Retina (tissue), 1 donor: ENCODE results near the gene BAIAP2.

Source experiments
- DNase-seq: peaks from one replicate; pipeline ENCODE4 v3.0.0-alpha.2; 2016

The BAIAP2 gene

DNA sequence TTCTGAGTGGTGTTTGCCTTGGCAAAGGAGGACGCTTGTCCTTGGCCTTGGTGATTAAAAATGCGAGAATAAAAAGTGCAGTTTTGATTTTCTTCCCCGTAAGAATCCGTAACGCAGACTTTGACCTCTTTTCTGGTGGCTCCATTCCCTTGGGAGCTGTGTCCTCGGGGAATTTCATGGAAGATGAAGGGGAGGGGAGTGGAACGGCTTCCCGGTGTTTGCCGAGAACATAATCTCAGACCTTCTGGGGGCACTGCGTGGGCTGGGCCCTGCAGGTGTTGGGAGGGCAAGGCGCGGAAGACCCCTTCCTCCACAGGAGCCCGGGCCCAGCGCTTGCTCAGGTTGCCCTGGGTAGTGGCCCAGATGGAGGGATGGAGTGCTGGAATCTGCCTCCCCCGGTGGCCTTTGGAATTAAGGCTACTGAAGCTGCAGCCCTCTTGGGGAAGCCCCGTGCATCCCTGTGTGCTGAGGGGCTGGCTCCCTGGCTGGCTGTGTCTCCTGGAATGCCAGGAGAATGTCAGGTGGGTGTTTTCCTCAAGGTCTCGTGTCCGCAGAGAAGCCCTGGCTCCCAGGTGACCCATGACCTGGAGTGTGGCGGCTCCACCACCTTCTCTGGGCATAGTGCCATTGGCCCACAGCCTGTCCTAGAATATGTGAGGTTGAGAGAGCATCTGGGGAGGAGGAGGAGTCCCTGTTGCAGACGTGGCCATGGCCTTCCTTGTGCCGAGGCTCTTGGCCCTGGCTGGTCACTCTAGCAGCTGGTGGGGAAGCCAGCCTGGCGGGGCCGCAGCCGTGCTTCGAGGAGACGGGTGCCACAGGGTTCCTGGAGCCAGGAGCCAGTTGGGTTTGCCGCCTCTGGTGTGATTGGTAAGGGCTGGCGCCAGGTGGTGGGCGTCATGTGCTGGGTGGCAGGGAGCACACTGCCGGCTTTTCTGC lies 3.1 kb downstream of the BAIAP2 start:
- no peak for DNase-seq

DNA sequence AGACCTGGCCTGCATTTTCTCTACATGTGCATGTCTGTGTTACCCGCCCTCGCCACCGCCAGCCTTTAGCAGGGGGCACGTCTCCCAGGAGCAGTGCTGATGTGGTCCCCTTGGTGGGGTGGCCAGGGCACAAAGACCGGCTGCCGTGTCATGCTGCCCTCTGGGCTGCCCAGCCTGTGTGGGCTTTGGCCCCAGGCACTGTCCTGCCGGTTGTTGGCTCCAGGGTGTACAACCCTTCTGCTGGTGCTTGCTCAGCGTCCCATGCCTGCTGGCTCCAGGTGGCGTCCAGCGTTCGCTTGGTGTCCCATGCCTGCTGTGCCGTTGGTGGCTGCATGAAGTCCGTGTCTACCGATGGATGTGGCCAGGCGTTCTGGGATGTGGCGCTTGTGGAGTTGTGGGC lies 4.1 kb downstream of the BAIAP2 start:
- no peak for DNase-seq

DNA sequence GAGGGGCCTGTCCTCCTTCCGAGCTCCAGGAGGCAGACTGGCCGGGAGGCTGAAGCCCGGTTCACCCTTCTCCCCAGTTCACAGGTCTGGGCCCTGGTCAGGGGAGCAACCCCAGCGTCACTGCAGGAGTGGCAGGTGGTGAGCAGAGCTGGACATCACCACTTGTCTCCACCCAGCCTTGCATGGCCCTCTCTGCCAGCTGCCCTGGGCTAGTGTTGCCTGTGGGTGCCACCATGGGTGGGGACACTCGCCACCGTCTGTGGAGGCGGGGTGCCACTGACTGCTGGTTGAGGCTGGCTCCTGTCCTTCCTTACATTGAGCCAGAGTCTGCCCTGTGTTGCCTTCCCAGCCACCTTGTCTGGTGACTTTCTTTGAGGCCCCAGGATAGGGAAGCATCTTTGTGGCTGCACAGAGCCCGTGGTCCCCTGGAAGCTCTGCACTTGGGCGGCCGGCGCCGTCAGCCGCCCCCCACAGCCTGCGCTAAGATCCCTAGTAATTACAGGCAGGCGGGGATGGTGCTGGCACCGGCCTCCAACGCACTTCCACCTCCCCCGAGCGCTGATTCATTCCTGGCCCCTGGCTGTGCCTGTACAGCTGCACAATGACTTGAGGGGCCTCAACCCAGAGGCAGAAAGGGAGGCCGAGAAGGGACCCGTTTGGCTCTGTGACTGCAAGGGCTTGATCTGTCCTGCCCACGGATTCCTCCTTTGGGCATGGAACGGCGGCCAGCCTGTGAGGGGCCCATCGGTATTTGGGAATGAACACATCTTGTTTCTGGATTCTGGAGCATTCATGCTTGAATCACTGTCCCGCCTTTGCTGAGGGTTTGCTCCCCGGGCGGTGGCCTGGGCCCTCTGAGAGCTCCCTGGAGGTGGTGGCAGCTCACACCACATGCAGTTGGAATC lies 5.2 kb downstream of the BAIAP2 start:
- peak; percentile 60 for DNase-seq

DNA sequence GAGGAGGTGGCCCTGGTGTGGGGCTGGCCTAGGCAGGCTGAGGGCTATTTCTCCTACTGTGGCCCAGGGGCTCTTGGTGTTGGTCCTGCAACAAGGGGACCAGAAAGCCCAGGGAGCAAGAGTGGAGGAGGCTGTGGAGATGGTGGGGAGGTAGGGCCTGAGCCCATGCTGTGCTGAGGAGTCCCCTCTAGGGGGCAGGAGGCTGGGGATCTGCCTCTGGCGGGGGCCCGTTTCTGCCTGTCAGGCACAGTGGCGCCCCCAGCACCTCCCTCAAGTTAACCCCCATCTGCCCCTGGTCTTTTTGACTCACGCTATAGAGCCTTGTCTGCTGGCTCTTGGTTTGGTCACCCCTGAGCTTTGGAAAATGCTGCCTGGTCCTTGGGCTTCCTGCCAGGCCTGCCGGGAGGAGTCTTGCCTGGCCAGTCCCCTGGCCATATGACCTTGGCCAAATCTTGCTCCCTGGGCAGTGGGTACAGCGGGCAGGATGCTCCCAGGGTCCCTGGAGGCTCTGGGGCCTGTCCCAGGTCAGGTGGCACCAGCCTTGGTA lies 5.9 kb downstream of the BAIAP2 start:
- DNase-seq: no peak

- no peak for DNase-seq
Observed at GRCh38 chr17:81042606-81043005, 7.7 kb downstream of the BAIAP2 start.

DNA sequence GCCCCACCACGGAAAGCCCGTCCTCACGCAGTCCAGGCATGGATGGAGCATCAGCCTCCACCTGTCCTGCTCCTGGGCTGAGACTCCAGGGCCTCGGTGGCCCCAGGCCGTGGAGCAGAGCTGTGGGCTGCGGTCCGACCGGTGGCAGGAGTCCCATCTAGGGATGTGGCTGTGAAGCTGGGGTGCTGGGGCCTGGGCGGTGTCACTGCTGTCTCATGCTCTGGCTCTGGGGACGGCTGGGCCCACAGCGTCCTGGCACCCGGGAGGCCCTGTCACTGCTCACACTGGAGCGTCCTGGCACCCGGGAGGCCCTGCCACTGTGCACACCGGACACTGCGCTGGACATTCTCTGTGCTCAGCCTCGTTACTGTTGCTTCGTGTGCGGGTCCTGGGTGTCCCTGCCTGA lies 8.4 kb downstream of the BAIAP2 start:
- no peak for DNase-seq

DNA sequence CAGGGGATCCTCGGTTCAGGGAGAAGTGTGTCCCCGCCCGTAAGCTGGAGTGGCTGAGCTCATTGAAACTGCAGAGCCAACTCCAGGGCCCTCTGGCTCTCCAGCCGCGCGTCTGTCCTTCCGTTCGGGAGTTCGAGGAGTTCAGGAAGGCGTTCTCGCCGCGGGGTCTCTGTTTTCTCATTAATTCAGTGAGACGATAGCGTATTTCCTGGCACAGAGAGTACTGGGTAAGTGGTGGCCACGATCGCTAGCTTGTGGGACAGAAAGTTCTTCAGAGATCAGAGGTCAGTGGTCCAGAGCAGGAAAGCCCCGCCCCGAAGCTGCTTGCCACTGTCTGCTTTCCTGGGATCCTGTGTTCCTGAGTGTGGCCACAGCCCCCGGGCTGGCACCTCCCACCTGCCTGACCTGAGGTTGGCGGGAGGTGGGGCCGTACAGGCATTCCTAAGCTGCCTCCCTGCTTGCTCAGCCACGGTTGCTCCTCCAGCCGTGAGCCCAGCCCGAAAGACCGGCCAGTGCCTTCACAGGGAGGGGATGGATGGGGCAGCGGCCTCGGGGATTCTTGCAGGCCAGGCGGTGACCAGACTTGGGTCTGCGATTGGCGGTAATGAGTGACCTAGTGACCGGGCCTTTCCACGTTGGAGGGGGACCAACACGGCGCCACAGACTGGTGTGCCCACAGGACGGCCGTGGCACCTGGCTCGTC lies 8.9 kb downstream of the BAIAP2 start:
- peak; percentile 27 for DNase-seq

- no peak for DNase-seq
Observed at GRCh38 chr17:81044428-81044763, 9.4 kb downstream of the BAIAP2 start.

- DNase-seq: peak; percentile 61
Observed at GRCh38 chr17:81044764-81045589, 10.0 kb downstream of the BAIAP2 start.

DNA sequence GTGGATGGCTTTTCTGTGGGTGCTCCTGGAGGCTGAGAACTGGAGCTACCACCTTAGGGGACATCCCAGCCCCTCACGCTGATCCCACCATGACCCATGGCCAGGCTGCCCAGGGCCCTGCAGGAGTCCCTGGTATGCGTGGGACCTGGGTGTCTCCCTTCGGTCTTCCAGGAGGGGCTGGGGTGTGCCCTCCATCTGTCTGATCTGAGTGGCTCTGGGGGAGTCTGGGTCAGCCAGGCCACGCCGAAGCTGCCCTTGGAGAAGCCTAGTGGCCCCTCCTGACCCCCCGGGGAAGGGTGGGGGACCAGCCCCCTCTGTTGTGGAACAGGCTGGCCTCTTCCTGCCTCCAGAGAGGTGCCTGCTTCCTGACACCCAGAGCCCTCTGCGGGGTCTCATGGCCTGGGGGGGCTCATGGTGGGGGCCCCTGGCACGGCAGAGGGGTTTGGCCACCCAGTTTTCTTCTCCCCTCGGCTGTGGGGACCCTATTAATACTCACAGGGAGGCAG lies 10.7 kb downstream of the BAIAP2 start:
- DNase-seq: no peak

- DNase-seq: no peak
Observed at GRCh38 chr17:81046132-81046769, 11.3 kb downstream of the BAIAP2 start.

DNA sequence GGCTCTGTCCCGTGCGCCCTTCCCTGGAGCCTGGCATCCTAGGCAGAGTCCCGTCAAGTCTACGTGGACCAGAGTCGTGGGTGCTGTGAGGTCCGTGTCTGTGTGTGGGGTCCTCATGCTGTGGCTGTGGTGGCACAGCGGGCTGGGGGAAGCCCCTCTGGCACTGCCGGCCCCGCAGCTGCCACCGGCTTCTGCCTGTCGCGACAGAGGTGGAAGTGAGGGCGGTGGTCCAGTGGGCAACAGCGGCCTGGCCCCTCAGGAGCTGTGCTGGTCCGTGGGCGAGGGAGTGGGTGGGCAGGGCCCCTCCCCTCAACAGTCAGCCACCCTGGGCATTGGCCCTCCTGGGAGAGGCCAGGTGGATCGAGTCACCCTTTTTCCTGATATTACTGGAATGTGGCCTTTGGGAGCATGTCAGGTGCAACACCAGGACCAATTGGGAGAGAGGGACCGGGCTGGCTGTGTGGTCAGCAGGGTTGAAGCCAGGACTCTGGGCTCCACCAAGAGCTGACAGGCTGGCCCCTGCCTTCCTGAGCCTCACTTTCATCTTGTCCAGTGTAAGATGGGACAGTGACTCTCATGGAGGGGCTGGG lies 11.9 kb downstream of the BAIAP2 start:
- DNase-seq: no peak

DNA sequence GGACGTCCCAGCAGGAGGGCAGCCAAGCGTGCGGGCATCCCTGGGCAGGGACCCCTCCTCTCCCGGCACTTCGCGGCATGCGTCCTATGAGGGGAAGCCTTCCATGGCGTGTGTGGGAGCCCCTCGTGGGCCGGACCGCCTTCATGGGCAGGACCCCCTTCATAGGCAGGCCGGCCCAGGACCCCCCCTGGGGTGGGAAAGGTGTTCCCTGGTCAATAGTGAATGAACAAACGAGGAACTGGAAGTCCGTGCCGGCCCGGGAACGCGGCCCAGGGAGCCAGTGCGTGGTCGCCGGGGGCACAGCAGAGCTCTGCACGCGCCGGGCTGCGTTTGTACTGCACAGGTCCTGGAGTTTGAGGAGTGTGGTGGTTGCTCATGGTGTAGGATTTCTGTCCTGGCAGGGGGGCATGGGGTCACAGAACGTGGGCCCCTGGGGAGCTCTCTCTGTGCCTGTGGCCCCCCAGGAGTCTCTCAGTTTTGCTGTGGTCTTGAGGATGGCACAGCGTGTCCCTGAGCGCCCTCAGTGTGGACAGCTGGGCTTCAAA lies 13.9 kb downstream of the BAIAP2 start:
- DNase-seq: peak; percentile 28

DNA sequence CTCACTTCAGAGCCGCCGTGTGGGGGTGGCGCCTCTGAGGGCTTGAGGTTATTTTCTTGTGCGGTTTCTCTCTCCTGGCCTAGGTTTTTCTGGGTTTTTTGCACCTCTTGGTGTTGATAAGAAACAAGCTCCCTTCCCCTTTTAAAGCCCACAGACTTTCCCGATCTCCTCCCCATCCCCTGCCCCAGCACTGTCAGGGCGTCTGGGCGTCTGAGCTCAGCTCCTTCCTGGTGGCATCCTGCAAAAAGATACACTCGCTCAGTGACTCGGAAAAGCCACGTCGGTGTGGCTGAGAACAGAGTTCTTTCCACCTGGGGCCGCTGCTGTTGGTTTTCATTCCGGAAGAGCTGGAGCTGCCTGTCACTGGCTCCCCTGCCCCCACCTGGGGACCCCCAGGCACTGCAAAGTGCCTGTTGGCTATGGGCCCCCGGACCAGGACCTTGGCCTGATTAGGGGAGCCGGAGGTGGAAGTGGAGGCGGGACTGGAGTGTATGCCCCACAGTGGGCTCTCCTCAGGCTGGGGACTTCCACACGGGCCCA lies 14.5 kb downstream of the BAIAP2 start:
- DNase-seq: peak; percentile 39

GRCh38 chr17:81049973-81050551 lies 15.1 kb downstream of the BAIAP2 start:
- peak; percentile 29 for DNase-seq

DNA sequence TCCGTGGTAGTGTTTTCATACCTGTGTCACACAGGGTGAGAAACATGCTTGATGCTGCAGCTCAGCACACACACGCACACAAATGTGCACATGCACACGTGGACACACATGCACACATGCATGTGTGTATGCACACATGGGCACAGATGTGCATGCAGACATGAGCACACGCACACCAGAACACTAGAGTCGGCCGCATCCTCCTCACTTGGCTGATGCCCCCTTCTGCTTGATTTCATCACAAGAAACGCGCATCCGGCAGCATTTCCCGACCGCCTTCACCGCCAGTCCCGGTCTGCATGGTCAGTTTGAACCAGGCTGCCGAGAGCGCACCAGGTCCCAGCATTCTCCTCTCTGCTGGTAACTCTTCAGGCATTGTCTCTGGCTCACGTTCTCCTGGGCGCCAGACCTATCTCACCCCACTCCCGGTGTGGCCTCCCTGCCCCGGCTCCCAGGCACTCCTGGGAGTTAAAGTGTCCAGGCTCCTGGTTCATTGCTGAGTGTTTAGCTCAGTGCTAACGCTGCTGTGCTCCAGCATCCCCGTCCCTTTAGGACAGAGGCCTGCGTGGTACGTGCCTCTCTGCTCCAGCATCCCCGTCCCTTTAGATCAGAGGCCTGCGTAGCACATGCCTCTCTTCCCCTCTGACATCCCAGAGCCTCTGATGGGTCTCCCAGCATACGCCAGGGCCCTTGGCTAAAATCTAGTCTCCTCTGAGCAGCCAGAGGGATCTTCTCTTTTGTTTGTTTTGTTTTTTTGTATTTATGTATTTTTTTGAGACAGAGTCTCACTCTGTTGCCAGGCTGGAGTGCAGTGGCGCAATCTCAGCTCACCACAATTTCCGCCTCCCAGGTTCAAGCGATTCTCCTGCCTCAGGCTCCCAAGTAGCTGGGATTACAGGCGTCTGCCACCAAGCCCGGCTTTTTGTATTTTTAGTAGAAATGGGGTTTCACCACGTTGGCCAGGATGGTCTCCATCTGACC lies 16.0 kb downstream of the BAIAP2 start:
- peak; percentile 45 for DNase-seq

GRCh38 chr17:81052199-81052997 lies 17.4 kb downstream of the BAIAP2 start:
- DNase-seq: peak; percentile 83
